ENCODE results near the gene GPC6.

The GPC6 gene

GRCh38 chr13:93614776-93615175 is 388.2 kb downstream of the GPC6 start:
- H3K4me3 ChIP-seq (ENCODE audit: low read depth, low read length) = no peak overlapping the region
- TF ChIP-seq CTCF (IDR thresholded peaks at IDR 0.05; ENCODE audit: low read depth, low read length, missing control alignments) = no peak
- no peak for DNase-seq (ENCODE audit: low read depth)

DNA sequence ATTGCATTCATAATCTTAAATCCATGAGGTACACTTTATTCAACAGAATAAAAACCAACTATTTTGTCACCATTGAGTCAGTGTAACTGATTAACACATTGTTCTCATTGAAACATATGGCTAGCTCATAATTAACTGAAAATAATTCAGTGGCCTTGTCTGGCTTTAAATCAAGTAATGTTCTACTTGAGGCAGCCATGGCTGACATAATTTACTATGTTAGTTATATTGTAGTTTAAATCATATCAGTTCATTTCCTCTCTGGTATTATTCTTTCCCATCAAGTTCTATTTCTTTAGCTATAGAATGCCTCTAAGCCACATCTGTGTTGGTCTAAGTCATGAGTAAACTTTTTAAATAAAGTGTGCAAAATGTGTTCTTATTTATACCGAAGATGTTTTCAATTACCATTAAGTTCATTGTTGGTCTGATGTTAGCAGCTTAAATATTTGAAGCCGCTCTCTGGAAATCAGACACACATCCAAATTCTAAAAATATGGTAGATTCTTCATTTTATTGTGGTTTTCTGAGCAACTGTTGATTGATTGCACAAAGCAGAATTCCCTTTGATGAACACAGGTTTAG is 393.7 kb downstream of the GPC6 start:
- TF ChIP-seq CTCF (IDR thresholded peaks at IDR 0.05; ENCODE audit: low read depth, low read length, missing control alignments) = no peak
- DNase-seq (ENCODE audit: low read depth) = no peak
- no peak overlapping the region for H3K4me3 ChIP-seq (ENCODE audit: low read depth, low read length)

- H3K4me3 ChIP-seq (ENCODE audit: low read depth, low read length) = no peak overlapping the region
- TF ChIP-seq CTCF (IDR thresholded peaks at IDR 0.05; ENCODE audit: low read depth, low read length, missing control alignments) = no peak
- DNase-seq (ENCODE audit: low read depth) = no peak
These were observed 394.4 kb downstream of the GPC6 start for GRCh38 chr13:93621051-93621450.

DNA sequence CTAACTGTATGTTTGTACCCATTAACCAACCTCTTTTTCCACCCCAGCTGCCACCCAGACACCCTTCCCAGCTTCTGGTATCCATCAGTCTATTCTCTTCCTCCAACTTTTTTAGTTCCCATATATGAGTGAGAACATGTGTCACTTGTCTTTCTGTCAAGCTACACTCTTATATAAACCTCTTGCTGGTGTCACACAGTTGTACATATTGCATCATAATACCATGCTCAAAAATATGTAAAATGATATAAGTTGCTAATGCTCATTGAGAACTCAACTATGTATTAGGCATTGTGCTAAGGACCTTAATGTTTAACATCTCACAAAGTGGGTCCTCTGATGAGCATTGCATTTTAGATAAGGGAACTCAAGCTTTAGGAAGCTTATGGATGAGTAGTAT is 395.4 kb downstream of the GPC6 start:
- no peak for TF ChIP-seq CTCF (IDR thresholded peaks at IDR 0.05; ENCODE audit: low read depth, low read length, missing control alignments)
- H3K4me3 ChIP-seq (ENCODE audit: low read depth, low read length) = no peak overlapping the region
- DNase-seq (ENCODE audit: low read depth) = no peak

DNA sequence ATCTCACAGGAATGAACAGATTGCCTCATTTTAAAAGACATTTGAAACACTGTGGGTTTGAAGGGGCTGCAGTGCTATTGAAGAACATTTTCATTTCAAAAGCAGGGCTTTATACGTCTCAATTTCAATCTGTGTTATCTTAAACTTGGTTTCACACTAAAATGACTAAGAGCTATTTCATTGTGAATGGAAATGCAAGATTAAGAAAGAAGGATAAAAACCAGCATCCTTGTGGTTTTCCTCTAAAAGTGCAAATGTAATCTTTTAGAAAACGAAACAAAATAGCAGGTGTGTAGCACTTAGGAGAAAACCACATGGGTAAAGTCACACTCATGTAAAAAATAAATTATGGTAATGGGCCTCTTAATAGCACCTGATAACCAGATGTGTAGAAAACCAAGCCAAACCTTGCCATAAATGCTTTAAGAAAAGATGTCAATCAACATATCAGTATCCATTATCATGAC is 397.7 kb downstream of the GPC6 start:
- no peak for TF ChIP-seq CTCF (IDR thresholded peaks at IDR 0.05; ENCODE audit: low read depth, low read length, missing control alignments)
- H3K4me3 ChIP-seq (ENCODE audit: low read depth, low read length) = no peak overlapping the region
- no peak for DNase-seq (ENCODE audit: low read depth)

GRCh38 chr13:93625536-93625935 is 398.9 kb downstream of the GPC6 start:
- DNase-seq (ENCODE audit: low read depth) = no peak
- no peak overlapping the region for H3K4me3 ChIP-seq (ENCODE audit: low read depth, low read length)
- TF ChIP-seq CTCF (IDR thresholded peaks at IDR 0.05; ENCODE audit: low read depth, low read length, missing control alignments) = no peak

GRCh38 chr13:93628136-93628797 is 401.7 kb downstream of the GPC6 start:
- no peak overlapping the region for H3K4me3 ChIP-seq (ENCODE audit: low read depth, low read length)
- TF ChIP-seq CTCF (IDR thresholded peaks at IDR 0.05; ENCODE audit: low read depth, low read length, missing control alignments) = no peak

More at GRCh38 chr13:93628136-93628797, 401.7 kb downstream of the GPC6 start:
- DNase-seq (ENCODE audit: low read depth) = no peak

Data from GM12864 (cell line).